Effector CD4-positive, alpha-beta T cell (primary cell): Measurements from ENCODE around the gene TRIM66.
A peak's percentile ranks its signal among the peaks of the same experiment; 100 is the strongest.
"Not testable (repeated sequence)": the region's sequence is repeated elsewhere in the genome, so short reads cannot be mapped to it uniquely, and the experiment has no call there.

Source experiments
- DNase-seq: peaks from one replicate; pipeline ENCODE4 v3.0.0-alpha.2; 2020

TRIM66 gene

GRCh38 chr11:8689726-8690255, 7.3 kb upstream of the TRIM66 start:
- DNase-seq: no peak

- DNase-seq: peak; percentile 69
Measured at GRCh38 chr11:8688414-8689362, 6.2 kb upstream of the TRIM66 start.

DNA sequence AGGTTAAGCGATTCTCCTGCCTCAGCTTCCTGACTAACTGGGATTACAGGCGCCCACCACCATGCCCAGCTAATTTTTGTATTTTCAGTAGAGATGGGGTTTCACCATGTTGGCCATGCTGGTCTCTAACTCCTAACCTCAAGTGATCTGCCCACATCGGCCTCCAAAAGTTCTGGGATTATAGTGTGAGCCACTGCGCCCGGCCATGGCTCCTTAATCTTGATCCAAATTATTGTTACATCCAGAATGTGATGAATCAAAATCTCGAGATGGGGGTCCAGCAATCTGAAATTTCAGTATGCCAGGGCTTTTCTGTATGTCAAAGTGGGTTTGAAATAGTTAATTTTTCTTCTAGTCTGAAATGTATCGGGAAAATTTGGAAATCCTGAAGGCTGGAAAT, 3.9 kb upstream of the TRIM66 start:
- DNase-seq: no peak

- no peak for DNase-seq
Measured at GRCh38 chr11:8685820-8686219, 3.4 kb upstream of the TRIM66 start.

GRCh38 chr11:8685306-8685705, 2.8 kb upstream of the TRIM66 start:
- no peak for DNase-seq

DNA sequence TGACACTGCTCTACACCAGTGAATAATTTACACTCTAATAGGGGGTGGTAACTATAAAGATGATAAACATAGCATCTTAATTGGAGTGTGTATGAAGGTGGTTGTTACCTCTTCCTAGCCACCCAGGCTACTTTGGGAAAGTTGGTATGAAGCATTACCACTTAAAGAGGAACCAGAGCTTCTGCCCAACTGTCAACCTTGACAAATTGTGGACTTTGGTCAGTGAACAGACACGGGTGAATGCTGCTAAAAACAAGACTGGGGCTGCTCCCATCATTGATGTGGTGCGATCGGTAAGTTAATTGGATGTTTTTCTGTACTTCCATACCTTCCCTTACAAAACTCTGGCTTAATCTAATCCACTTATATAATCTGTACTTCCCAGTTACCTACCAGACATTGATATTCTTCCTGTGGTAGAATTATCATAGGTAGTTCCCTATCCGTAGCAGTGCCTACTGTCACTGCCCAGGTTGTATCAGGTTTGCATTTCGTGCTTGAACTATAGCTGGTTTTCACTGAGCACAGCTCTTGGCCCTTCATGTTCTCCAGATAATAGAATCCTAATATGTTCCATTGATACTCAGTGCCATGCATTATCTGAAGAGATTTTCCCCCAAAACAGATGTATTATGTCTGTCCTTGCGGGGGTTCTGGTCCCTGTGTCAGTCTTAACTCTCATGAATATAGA, 2.3 kb upstream of the TRIM66 start:
- DNase-seq: no peak

- peak; percentile 10 for DNase-seq
Measured at GRCh38 chr11:8683115-8683807, 796 bp upstream of the TRIM66 start.

- DNase-seq: no peak
Measured at GRCh38 chr11:8681837-8682302, 595 bp downstream of the TRIM66 start.

DNA sequence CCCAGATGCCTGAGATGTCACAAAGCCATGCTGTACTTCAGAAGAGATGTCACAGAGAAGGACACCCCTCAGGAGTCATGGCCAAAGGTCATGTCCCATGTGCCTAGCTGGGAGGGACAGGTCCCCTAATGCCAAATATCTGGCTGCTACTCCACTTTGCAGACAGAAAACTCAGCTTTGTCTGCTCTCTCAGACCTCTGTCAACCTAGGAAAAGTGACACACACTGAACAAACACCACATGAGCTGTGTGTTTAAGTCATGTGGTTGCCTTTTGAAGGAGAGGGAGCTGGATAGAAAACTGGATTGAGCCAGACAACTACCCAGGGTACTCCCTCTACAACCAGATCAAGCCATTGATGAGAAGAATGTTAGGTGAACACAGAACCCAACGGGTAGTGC, 3.5 kb downstream of the TRIM66 start:
- no peak for DNase-seq

- DNase-seq: no peak
Measured at GRCh38 chr11:8676458-8676857, 6.0 kb downstream of the TRIM66 start.

- DNase-seq: no peak
Measured at GRCh38 chr11:8674859-8675258, 7.6 kb downstream of the TRIM66 start.

GRCh38 chr11:8672346-8672745, 10.1 kb downstream of the TRIM66 start:
- no peak for DNase-seq

GRCh38 chr11:8671651-8672062, 10.8 kb downstream of the TRIM66 start:
- no peak for DNase-seq

DNA sequence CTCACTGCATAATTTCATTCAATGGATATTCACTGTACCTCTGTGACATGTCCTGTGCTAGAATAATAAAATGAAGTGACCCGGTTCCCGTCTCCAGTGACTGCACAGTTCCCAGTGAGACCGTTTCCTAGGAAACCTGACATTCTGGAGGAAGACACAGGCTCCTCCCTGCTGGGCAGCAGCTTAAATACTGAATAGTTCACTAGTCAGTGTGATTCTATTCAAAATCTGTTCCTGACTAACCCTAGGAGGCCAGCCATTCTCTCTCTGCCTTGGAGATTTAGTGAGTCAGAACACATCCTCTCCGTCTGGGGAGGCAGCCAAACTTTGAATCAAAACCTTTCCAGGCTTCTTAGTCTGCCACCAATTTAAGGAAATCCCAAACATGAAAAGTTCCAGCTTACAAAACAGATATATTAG, 11.3 kb downstream of the TRIM66 start:
- DNase-seq: no peak

GRCh38 chr11:8670081-8670480, 12.4 kb downstream of the TRIM66 start:
- not testable (repeated sequence) for DNase-seq

DNA sequence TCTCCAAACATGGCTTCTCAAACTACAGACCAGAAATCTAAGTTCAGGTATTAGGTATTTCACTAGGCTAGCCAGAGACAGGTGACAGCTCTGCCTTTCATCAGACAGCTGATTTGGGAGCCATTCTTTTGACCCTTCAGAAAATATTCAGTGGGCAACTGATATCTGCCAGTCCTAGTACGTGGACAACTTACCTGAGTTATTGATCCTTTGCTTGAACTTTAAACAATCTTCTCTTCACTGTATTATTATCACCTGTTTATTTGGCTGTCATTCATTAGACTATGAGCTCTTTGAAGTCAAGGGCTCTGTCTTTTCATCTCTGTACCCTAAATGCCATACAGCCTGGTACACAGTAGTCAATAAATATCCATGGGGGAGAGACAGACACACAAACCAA, 17.2 kb downstream of the TRIM66 start:
- DNase-seq: no peak

- DNase-seq: no peak
Measured at GRCh38 chr11:8661001-8661795, 21.3 kb downstream of the TRIM66 start.

- DNase-seq: no peak
Measured at GRCh38 chr11:8658321-8659057, 24.0 kb downstream of the TRIM66 start.

GRCh38 chr11:8656291-8656690, 26.2 kb downstream of the TRIM66 start:
- DNase-seq: no peak

- no peak for DNase-seq
Measured at GRCh38 chr11:8654503-8654902, 28.0 kb downstream of the TRIM66 start.

GRCh38 chr11:8652140-8652539, 30.3 kb downstream of the TRIM66 start:
- no peak for DNase-seq
